GM18951 (cell line): ENCODE measurements around the gene C16orf95.

Source experiments
- POLR2A ChIP-seq: IDR thresholded peaks from 4 replicates; pipeline ENCODE4 v1.6.1; 2011; ENCODE audit warnings: mild to moderate bottlenecking; ENCODE audit not compliant: insufficient read length, insufficient read depth; ENCODE audit errors: extremely low read depth
- in situ Hi-C: fragments of 300-500 bp; cut with MboI; formaldehyde crosslinking; loops from one replicate; pipeline ENCODE4 v1.12.0; 2022; ENCODE audit warnings: low sequenced_read_pairs, mixed read lengths, inconsistent platforms; ENCODE audit not compliant: unreplicated experiment

The C16orf95 gene

GRCh38 chr16:87332150-87332549 lies 15.0 kb upstream of the C16orf95 start:
- TF ChIP-seq POLR2A: no peak
- in situ Hi-C loops: no loop called here

- TF ChIP-seq POLR2A: no peak
- in situ Hi-C loops: no loop called here
Measured at GRCh38 chr16:87331241-87331801, 14.1 kb upstream of the C16orf95 start.

- TF ChIP-seq POLR2A: no peak
- in situ Hi-C loops: no loop called here
Measured at GRCh38 chr16:87330646-87331045, 13.5 kb upstream of the C16orf95 start.

GRCh38 chr16:87330257-87330624 lies 13.0 kb upstream of the C16orf95 start:
- no peak for TF ChIP-seq POLR2A
- in situ Hi-C loops: no loop called here

GRCh38 chr16:87329436-87330256 lies 12.5 kb upstream of the C16orf95 start:
- no peak for TF ChIP-seq POLR2A
- in situ Hi-C loops: no loop called here

- in situ Hi-C loops: no loop called here
- no peak for TF ChIP-seq POLR2A
Measured at GRCh38 chr16:87328846-87329245, 11.7 kb upstream of the C16orf95 start.

- in situ Hi-C loops: no loop called here
- no peak for TF ChIP-seq POLR2A
Measured at GRCh38 chr16:87327798-87328495, 10.8 kb upstream of the C16orf95 start.

- in situ Hi-C loops: no loop called here
- no peak for TF ChIP-seq POLR2A
Measured at GRCh38 chr16:87326151-87326571, 9.0 kb upstream of the C16orf95 start.

- TF ChIP-seq POLR2A: no peak
- in situ Hi-C loops: no loop called here
Measured at GRCh38 chr16:87325423-87325858, 8.2 kb upstream of the C16orf95 start.

GRCh38 chr16:87324411-87325275 lies 7.5 kb upstream of the C16orf95 start:
- TF ChIP-seq POLR2A: no peak
- in situ Hi-C loops: no loop called here

GRCh38 chr16:87323727-87324410 lies 6.7 kb upstream of the C16orf95 start:
- no peak for TF ChIP-seq POLR2A
- in situ Hi-C loops: no loop called here
